Fibroblast of skin of abdomen (primary cell): ENCODE measurements around the gene CHD1L.
"Not testable (repeated sequence)": the region's sequence is repeated elsewhere in the genome, so short reads cannot be mapped to it uniquely, and the experiment has no call there.

Experiments used
- DNase-seq: peaks from one replicate; pipeline ENCODE4 v3.0.0-alpha.2; 2013

Gene CHD1L

DNA sequence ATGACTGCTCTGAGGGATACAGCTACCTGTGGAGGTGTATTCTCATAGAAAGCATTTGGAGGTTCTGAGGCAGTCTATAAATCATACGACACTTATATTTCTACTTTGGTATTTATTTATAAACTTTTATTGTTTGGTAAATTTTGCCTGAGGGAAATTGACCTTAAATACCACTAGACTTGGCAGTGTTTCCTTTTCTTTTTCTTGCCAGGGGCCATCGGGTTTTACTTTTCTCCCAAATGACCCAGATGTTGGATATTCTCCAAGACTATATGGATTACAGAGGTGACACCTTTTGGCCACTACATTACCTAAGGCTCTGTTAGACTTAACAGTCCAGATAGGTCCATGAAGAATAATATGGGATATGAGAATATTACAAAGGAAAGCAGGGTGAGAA is 28.2 kb downstream of the CHD1L start:
- no peak for DNase-seq

DNA sequence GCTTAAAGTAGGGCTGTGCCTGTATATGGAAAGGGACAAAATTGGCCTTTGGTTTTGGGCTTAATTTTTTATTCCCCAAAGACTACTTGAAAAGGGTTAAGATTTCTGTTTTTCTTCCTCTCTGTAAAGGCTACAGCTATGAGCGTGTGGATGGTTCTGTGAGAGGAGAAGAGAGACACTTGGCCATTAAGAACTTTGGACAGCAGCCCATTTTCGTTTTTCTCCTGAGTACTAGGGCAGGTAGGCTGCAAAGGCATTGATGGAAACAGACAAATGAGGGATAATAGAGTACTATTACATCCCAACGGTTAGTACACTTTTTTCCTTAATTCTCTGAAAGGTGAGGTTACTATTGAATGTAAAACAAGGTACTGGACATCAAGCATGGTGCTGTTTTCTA is 29.6 kb downstream of the CHD1L start:
- DNase-seq: no peak

DNA sequence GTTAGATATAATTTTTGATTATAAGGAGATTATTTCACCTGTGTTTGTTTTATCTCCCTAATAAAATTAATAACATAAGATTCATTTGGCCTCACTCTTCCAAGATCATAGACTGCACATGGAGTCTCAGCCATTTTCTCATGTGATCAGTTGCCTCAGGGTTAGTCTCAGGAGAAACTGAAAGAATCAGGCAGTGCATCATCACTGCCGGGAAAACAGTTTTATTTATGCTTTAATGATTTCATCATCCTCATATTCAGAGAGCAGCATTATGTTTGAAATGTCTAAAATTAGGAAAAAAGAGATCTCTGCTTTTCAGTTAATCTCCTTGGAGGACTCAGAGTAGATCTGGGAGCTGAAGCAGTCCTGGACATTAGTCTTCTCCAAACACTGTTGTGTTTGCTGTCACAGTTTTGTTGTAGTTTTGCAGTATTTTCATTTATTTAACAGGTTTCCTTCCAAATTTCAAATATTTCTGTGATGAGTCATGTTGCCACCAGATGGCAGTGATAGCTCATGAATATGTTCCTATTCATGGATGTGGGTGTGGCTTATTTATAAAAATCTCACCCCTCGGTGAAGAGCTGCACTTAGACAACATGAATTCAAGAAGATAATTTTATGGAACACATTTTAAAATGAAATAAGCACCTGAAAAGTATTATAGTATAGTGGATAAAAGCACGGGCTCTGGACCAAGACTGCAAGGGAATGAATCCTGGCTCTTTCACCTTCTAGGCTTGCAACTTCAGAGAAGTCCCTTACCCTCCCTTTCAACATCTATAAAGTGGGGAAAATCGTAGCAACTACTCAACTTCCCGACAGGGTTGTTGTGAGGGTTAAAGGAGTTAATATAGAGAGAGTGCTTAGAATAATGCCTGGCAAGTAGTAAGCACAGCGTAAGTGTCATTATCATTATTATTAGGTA is 31.2 kb downstream of the CHD1L start:
- peak; percentile 80 for DNase-seq

DNA sequence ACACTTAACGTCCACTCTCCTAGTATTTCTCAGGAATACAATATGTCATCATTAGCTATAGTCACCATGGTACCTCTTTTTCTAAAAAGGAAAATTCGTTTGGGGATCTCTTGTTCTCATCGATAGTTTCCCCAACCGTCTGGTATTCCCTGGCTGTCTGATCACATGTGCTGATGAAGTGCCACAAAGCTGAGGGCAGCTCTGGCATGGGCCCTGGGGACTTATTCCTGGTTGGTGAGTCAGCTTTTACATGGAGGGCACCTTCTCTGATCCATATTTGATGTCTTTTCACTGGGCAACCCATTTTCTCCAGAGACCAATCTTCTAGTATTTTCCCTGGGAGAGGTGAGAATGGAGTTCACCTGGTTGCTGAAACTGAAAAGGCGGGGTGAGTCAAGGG is 39.5 kb downstream of the CHD1L start:
- DNase-seq: no peak

DNA sequence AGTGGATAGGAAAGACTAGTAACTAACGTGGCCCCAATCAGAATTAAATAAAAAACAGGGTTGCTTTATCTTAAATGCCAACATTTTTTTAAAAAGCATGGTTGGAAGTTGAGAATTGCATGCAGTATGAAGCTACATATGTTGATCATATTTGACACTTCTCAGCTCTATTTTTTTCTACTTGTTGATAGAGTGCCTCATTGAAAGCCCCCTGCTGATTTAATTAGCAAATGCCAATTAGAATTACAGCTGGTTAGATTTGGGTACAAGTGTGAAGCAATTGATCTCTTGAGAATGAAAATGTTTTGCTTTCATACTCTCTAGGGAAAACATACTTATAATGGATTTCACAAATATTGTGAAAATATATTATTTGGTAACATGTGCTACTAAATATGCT is 40.5 kb downstream of the CHD1L start:
- DNase-seq: no peak

DNA sequence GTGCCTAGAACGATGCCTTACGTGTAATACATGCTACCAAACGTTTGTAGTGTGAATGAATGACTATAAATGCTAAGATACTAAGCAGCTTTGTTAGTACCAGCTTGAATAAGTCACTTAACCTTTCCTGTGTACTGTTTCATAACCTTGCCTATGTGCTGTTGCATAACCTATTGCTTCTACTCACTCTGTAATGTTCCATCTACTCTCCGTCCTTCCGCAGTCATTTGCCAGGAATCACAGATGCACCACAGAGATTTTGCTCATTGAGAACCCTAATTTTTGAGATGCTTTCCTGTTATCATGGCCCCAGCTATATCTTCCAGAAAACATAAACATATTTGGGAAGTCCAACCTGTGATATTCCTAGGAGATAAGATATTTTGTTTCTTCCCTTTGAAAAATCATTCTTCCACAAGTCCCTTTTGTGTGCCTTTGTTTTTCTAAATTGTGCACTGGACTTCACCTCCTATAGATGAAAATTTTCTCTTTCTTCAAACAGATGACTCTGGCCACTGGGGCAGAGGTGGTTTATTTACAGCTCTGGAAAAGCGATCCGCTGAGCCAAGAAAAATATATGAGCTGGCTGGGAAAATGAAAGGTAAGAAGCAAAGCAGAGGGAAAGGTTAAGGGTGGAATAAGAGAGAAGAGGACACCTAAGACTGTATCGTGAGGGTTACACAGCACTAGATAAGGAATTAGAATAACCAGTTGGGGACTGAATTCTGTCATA is 44.8 kb downstream of the CHD1L start:
- DNase-seq: no peak

DNA sequence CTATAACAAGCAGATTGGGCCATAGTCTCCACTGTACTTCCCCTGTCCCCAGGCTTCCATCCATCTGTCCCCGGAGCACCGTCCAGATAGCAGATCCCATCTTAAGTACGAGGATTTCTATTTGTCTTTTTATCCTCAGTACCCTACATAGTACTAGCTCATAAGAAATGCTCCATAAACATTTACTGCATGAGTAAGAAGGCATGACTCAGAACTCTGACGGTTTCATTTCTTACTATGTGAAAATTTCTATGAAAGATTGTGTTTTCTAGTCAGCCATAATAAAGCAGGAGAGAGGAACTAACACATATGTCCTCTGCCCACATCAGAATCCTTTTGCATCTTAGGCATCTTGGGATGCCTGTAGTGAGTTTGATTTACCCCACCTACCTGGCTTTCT is 49.5 kb downstream of the CHD1L start:
- peak; percentile 74 for DNase-seq

DNA sequence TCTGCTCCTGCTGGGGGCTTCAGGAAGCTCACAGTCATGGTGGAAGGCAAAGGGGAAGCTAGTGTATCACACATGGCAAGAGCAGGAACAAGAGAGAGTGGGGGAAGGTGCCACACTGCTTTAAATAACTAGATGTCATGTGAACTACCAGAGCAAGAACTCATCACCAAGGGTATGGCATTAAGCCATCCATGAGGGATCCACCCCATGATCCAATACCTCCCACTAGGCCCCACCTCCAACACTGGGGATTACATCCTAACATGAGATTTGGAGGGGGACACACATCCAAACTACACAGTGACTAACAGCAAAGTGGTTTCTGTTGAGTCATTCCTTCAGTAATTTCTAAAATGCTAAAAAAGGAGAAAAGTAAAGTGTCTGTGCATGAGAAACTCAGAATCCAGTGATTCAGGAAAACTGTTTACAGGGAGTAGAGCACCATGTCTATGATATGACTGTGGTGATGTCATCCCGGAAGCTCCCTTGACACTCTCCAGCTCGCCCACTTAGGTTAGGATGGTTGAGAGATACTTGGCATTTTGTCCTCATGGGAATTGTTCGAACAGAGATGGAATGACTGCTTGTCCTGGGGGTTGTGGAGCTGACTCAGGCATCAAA is 50.3 kb downstream of the CHD1L start:
- DNase-seq: peak; percentile 95

DNA sequence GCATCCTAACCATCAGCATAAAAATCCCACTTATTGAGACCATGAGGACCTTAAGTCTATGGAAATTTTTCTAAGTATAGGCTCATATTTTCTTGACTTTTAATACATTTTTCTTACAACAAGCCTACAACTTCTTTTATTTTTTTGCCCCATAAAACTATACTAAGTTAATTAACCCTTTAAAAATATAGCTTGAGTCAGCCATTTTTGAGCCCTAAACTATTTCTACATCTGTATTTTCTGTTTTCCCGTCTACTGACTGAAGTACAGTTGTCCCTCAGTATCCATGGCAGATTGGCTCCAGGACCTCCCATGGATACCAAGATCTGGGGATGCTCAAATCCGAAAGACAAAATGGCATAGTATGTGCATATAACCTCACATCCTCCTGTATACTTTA is 55.0 kb downstream of the CHD1L start:
- no peak for DNase-seq

DNA sequence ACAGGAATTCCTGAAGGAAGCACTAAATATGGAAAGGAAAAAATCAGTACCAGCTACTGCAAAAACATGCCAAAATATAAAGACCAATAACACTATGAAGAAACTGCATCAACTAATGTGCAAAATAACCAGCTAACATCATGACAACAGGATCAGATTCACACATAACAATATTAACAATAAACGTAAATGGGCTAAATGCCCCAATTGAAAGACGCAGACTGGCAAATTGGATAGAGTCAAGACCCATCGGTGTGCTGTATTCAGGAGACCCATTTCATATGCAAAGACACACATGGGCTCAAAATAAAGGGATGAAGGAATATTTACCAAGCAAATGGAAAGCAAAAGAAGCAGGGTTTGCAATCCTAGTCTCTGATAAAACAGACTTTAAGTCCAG is 63.3 kb downstream of the CHD1L start:
- not testable (repeated sequence) for DNase-seq

DNA sequence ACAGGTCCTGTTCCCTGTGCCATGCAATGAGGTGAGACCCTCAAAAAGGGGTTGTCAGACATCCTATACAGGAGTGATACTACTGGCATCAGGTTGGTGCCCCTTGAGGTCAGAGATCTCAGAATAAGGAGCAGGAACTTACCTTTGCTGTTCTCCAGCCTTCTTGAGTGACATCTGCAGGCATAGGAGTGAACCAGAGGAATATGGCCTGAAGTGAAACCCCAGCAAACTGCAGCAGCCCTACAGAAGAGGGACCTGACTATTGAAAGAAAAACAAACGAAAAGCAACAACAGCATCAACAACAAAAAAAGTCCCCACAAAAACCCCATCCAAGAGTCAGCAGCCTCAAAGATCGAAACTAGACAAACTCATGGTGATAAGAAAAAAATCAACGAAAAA is 74.5 kb downstream of the CHD1L start:
- no peak for DNase-seq

DNA sequence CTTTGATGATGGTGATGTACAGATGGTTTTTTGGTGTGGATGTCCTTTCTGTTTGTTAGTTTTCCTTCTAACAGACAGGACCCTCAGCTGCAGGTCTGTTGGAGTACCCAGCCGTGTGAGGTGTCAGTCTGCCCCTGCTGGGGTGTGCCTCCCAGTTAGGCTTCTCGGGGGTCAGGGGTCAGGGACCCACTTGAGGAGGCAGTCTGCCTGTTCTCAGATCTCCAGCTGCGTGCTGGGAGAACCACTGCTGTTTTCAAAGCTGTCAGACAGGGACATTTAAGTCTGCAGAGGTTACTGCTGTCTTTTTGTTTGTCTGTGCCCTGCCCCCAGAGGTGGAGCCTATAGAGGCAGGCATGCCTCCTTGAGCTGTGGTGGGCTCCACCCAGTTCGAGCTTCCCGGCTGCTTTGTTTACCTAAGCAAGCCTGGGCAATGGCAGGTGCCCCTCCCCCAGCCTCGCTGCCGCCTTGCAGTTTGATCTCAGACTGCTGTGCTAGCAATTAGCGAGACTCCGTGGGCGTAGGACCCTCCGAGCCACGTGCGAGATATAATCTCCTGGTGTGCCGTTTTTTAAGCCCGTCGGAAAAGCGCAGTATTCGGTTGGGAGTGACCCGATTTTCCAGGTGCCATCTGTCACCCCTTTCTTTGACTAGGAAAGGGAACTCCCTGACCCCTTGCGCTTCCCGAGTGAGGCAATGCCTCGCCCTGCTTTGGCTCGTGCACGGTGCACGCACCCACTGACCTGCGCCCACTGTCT is 84.6 kb downstream of the CHD1L start:
- DNase-seq: not testable (repeated sequence)

DNA sequence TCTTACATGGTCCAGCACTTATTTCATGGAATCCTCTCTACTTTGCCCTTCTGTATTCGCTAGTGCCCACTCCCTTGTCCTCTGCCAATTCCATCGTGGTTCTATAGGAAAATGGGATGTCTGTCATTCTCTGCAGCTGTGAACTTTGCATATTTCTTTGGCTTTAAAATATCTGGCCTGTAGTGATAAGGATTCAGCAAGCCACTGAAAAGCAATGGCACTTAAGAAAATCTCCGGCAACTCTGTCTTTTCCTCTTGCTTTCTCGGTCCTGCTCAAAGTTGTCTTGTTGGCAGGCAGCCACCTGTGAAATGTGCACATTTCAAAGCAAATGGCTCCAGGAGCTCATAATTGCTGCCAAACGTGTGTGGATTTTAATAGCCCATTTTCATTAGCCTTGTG is 91.8 kb downstream of the CHD1L start:
- no peak for DNase-seq

DNA sequence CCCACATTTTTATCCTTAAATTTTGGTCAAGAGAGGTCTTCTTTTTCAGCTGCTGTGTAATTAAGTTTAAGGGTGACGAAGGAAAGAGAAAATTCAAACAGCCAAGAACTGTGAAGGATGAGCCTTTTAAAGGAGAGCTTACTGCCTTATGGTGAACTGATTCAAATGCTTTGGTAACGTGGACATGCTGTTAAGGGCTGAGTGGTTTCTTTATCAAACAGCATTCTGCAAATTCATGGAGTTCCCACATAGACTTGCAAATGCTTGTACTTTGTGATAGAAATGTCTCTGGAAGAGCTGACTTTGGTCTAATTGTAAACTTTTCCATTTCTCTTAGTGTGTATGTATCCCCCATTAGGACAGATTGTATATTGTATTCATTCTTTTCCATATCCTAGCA is 93.8 kb downstream of the CHD1L start:
- DNase-seq: no peak

DNA sequence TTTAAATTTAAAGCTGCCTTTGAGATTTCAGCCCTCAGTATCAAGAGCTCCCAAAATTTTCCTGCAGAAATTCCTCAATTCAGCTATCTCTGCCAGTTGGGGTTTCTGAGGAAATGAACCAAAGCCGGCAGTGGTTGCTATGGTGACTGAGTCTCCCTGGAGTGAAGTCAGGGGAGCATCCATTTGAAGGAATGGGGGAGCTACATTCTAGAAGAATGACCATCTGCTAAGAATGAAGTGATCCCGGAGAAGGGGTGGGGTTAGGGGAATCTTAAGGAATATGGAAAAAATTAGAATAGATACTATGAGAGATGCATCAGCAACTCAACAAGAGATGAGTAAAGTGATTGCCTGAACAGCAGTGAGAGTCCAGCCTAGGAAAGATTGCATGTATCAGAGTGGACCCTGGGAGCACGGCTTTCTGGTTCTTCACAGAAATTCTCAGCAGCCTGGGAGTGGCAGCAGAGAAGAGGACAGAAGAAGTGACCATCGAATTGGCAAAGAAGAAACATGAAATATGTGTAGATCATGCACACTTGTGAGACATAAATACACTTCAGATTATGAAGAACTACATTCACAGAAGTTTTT is 94.7 kb downstream of the CHD1L start:
- no peak for DNase-seq

DNA sequence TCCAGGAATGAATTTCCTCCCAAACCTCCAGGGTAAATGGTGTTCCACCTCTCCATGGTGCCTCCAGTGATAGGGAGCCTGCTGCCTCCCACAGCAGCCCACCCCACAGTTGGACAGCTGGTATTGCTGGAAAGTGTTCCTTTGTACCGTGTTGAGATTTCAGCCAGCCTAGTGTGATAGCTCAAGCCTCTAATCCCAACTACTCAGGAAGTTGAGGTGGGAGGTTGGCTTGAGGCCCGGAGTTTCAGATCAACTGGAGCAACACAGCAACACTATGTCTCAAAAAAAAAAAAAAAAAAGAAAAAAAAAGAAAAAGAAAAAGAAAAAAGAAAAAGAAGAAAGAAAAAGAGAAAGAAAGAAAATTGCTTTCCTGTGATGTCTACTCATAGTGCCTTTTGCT is 96.1 kb downstream of the CHD1L start:
- DNase-seq: no peak

DNA sequence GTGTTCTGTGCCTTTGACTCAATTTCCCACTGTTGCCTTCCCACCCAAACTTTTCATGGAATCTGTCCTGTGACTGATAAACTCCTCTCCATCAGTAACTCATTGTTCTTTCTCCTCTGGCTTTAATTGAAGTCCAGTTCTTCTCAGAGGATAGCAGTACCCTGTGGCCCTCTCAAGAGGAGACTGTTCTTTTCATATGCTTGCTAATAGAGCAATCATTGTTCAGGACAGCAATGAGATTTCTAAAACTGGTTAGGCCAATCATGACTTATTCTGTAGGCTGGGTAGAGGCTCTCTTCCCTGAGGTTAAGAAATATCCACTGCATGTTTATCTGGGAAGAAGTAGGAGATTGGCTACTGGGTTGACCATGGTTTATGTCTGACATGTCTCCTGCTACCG is 98.8 kb downstream of the CHD1L start:
- DNase-seq: no peak
